Occipital lobe (tissue), 2 donors: ENCODE data around the gene DRC3. TPM values are rescaled to one million over a fixed set of nuclear protein-coding genes. Genes with fewer than 3 reads are reported as not detected.
"Not testable (repeated sequence)": the region's sequence is repeated elsewhere in the genome, so short reads cannot be mapped to it uniquely, and the experiment has no call there.

Experiments used
- DNase-seq: peaks from one replicate; lab custom pipeline; 2025; lab: John Stamatoyannopoulos, UW
- total RNA-seq: library from RNA; depleted of rRNA; stranded (reverse); fragments of >200 nt; gene quantifications from one replicate; pipeline ENCODE4 v1.2.3, GENCODE V29; 2014

DRC3 gene
- total RNA-seq, 1 donor from 2014 or later = 2.0 TPM

GRCh38 chr17:17940441-17940911 is 32.2 kb upstream of the DRC3 start:
- no peak for DNase-seq

- no peak for DNase-seq
Measured at GRCh38 chr17:17941015-17941414, 31.6 kb upstream of the DRC3 start.

- no peak for DNase-seq
Measured at GRCh38 chr17:17942846-17943245, 29.8 kb upstream of the DRC3 start.

- no peak for DNase-seq
Measured at GRCh38 chr17:17943281-17943984, 29.2 kb upstream of the DRC3 start.

- DNase-seq = no peak
Measured at GRCh38 chr17:17944242-17944641, 28.4 kb upstream of the DRC3 start.

- no peak for DNase-seq
Measured at GRCh38 chr17:17944743-17945142, 27.9 kb upstream of the DRC3 start.

GRCh38 chr17:17946093-17946492 is 26.6 kb upstream of the DRC3 start:
- DNase-seq = no peak

GRCh38 chr17:17947309-17947708 is 25.4 kb upstream of the DRC3 start:
- DNase-seq = no peak

- DNase-seq = no peak
Measured at GRCh38 chr17:17947966-17948365, 24.7 kb upstream of the DRC3 start.

GRCh38 chr17:17950347-17950746 is 22.3 kb upstream of the DRC3 start:
- no peak for DNase-seq

- DNase-seq = no peak
Measured at GRCh38 chr17:17950806-17951205, 21.9 kb upstream of the DRC3 start.

GRCh38 chr17:17951524-17951923 is 21.1 kb upstream of the DRC3 start:
- no peak for DNase-seq

GRCh38 chr17:17952691-17953090 is 20.0 kb upstream of the DRC3 start:
- no peak for DNase-seq

GRCh38 chr17:17954079-17954478 is 18.6 kb upstream of the DRC3 start:
- DNase-seq = no peak

- DNase-seq = not testable (repeated sequence)
Measured at GRCh38 chr17:17955790-17956341, 16.8 kb upstream of the DRC3 start.

GRCh38 chr17:17957584-17957916 is 15.1 kb upstream of the DRC3 start:
- no peak for DNase-seq

GRCh38 chr17:17958982-17959381 is 13.7 kb upstream of the DRC3 start:
- no peak for DNase-seq

GRCh38 chr17:17959520-17960361 is 12.9 kb upstream of the DRC3 start:
- DNase-seq = no peak

- no peak for DNase-seq
Measured at GRCh38 chr17:17960500-17961030, 12.1 kb upstream of the DRC3 start.

GRCh38 chr17:17963066-17963465 is 9.6 kb upstream of the DRC3 start:
- DNase-seq = no peak

- no peak for DNase-seq
Measured at GRCh38 chr17:17963694-17964436, 8.8 kb upstream of the DRC3 start.

- no peak for DNase-seq
Measured at GRCh38 chr17:17964710-17965109, 8.0 kb upstream of the DRC3 start.
